Left kidney (tissue), 2 donors: ENCODE data around the gene ANTKMT. TPM values are rescaled to one million over a fixed set of nuclear protein-coding genes. Genes with fewer than 3 reads are reported as not detected.
"Not testable (repeated sequence)": the region's sequence is repeated elsewhere in the genome, so short reads cannot be mapped to it uniquely, and the experiment has no call there.

ENCODE experiments used
- DNase-seq: peaks from one replicate; pipeline ENCODE4 v3.0.0-alpha.2; 2013
- polyA plus RNA-seq: library from polyadenylated mRNA; unstranded; fragments of 120-200 nt; gene quantifications from one replicate; pipeline ENCODE4 v1.2.1, GENCODE V29; 2013; ENCODE audit not compliant: insufficient read length

Gene ANTKMT
- polyA plus RNA-seq, 1 donor, result 9.0 TPM

GRCh38 chr16:695355-696089 is 25.4 kb upstream of the ANTKMT start:
- no peak for DNase-seq

DNA sequence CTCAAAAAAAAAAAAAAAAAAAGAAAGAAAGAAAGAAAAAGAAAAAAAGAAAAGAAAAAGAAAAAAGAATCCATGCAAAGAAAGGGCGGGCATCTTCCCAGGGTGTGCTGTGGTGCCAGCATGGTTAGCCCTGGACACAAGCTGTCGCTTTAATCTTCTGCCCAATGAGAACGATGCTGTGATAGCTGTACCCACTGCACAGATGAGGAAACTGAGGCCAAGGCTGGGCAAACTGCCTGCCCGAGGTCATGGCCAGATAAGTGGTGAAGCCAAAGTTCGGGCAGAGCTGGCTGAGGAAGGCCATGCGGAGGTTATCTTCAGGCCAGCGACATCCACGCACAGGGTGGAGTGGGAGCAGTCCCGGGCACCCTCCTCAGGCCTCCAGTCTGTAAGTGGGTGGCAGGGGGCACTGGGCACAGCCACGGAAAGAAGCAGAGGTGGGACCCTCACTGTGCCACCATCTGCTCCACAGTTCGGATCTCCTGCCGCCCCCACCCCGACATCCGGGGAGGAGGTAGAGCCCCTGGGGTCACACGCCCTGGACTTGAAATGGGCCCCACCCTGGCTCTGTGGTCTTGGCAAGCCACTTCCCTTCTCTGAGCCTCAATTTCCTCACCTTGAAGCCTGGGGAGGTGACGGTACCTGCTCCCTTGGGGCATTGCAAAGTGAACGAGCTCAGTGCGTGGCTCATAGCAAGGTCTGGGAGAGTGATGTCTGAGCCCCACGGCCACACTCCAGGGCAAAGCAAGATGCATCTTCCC is 21.9 kb upstream of the ANTKMT start:
- no peak for DNase-seq

DNA sequence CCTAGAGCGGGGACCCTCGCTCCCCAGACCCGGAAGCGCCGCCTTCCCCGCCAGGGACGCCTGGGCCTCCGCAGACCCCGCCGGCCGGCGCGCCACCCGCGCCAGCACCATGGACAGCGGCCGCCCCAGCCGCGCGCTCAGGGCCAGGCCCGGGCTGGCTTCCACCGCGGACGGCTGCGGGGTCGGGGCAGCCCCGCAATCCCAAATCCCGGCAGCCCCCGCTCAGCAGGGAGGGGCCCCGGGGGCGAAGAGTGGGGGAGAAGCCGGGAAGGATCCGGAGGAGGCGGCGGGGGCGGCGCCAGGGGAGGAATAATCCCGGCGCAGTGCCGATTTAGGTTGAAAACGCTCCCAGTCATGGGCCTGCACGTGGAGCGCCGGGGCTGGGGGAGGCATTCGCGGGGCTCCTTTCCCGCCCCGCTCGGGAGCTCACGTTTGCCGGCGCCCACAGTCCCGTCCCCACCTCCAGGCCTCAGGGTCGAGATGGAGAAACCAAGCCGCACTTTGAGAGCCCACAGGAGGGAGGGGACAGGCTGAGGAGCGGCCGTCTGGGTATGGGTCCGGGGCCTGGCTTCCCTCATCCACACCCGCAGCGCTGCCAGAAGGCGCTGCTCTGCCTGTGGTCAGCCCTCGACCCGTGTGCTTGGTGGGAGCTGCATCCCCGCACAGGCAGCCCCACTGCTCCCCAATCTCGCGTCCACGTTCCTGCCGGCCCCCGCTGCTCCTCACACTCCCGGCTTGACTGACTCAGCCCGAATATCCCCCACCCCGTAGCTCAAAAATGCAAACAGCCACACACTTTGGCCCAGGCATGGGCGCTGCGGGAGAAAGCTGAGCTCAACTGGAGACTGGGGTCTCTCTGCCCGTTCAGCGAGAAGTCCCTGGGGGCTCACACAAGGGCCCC is 20.0 kb upstream of the ANTKMT start:
- peak; percentile 49 for DNase-seq

DNA sequence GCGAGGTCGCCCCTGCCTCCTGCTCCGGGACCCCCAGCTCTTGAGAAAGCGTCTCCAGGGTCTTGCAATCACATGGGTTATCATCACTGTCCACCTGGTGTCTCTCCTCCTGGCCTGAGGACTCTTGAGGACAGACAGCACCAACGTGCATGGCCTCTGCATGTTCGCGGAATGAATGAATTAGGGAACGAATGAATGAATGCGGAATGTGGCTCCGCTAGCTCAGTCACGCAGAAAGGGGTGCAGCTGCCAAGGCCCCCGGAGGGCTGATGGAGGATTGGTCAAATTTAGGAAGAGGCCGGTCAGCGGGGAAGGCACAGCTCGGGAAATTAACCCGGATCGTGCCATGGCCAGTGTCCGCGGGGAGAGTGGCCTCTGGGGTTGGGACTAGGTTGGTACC is 18.6 kb upstream of the ANTKMT start:
- DNase-seq, result no peak

DNA sequence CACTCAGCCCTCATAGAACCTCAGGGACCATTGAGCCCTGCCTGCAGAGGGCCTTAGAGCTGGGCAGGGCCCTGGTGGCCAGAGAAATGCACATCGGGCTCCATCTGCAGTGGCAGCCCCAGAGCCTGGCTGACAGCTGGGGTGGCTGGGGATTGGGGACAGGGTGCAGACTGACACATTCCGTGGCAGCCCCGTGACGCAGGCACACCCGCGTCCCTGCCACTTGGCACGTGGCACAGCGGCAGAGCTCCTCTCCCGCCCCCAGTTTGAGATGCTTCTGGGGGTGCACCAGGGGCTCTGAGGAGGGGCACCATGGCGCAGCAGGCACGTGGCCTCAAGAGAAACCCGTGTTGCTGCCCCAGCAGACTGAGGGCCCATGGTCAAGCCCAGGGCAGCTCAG is 17.5 kb upstream of the ANTKMT start:
- no peak for DNase-seq

- no peak for DNase-seq
These were observed 16.9 kb upstream of the ANTKMT start for GRCh38 chr16:704047-704446.

DNA sequence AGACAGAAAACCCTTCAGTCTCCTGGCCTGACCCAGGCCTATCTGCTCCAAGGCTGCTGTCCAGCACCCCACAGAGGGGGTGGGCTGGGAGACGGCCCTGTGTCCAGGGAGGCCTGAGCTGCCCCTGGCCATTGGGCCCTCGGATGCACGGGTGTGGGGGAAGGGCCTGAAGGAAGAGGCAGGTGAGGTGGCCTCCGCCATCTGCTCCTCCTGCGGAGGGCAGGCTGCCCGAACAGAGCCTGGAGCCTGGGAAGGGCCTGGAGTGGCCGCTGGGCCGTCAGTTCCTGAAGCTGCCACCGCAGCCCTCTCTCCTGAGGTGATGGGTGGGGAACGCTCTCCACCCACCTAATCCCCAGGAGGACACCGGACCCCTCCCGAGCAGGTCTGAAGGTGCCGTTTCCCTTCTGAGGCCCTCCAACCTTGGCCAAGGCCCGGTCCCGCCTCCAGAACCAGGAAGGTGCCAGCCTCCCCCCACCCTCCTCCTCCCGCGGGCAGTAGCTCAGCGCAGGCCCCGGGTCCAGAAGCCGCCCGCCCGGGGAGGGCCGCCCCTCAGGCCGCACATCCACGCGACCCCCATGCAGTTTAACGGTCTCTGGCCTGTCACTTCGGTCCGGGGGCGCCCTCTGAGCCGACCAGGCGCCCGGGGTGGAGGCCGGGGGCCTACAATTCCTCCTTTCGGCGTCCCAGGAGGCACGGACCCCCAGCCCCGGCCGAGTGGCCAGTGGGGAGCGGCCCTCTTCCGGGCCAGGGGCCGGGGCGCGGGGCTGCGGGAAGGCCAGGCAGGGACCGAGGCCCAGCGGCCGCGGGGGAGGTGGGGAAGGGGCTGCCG is 16.2 kb upstream of the ANTKMT start:
- no peak for DNase-seq

DNA sequence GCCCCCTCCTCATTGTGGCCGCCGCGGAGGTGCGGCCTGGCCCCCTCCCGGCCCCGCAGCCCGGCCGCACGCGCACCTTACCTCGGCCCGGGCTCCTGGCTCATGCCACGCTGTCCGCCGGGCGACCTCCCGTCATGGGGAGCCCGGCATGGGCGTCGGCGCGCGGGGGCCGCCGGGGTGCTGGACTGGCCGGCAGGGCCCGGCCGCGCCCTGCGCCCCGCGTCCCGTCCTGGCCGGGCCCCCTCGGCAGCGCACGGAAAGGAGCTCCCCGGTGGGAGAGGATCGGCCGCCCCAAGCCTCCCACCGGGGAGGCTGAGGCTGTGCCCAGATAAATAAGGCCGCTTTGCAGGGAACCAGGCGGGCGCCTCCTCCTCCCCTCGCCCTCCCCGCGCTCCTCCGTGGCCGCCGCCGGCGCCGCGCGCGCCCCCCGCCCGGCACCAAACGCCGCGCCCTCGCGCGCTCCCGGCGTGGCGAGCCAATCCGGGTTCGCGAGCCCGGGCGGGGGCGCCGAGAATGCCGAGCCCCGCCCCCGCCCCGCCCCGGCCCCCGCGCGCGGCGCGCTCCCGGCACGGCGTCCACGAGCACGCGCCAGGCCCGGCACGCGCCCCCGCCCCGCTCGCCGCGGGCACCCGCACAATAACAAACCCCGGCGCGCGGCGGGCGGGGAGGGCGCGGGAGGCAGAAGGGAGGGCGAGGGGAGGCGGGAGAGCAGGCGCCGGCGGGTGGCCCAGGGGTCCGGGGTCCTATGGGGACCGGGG is 15.3 kb upstream of the ANTKMT start, which contains the start of gene FBXL16:
Gene FBXL16, minus strand, starts transcription at position 371 of the 758 bp plus-strand sequence. CDS start 8,396 bp downstream, outside the sequence.
- DNase-seq, result no peak

DNA sequence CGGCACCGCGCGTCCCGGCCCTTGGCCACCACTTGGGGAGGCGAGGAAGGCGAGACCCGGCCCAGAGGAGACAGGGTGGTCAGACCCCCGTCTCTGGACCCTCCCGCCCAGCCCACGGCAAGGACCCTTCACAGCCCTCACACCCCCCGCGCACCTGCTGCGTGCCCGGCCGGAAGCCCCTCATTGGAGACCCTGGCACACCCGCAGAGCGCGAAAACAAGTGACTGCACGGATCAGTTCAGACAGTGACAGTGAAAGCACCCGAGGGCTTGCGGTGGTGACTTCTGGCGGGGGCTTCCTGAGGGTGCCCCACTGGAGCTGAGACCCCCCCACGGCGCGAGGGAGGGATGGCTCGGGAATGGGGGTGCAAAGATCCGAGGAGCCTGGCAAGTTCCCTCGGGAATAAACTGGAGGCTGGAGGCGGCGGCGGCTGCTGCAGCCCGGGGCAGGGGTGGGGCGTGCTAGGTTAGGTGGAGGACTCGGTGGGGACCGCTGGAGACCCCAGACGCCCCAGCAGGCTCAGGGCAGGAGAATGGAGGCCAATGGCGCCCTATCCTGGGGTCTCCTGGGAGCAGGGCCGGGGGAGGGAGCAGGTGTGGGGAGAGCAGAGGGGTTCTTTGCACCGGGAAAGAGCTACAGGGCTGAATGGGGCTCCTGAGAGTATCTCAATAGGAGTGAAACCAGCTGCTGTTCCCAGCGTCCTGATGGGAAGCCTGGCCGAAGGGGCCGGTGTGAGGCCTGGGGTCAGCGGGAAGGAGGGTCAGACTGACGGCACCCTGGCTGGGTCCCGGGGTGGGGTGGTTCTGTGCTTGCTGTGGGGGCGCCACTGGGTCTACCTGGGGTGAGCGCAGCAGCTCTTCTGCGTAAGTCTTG is 14.5 kb upstream of the ANTKMT start:
- no peak for DNase-seq

DNA sequence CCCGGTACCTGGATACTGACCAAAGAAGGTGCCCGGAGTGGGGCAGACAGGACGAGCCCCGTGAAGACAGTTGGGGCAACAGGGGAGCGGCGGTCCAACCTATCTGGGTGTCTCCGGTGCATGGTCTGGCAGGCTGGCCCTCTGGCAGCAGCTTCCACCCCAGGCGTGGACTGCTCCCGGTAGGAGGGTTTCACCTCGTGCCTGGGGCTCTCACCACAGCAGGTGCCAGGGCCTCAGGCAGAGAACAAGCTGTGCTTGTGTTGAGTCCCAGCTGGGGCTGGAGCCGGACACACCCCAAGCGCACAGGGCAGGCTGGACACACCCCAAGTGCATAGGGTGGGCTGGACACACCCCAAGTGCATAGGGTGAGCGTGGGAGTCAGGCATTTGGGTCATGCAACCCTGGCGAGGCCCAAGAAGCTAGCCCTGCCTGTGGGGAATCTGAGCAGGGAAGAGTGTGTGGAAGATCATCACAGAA is 13.8 kb upstream of the ANTKMT start:
- DNase-seq, result no peak

DNA sequence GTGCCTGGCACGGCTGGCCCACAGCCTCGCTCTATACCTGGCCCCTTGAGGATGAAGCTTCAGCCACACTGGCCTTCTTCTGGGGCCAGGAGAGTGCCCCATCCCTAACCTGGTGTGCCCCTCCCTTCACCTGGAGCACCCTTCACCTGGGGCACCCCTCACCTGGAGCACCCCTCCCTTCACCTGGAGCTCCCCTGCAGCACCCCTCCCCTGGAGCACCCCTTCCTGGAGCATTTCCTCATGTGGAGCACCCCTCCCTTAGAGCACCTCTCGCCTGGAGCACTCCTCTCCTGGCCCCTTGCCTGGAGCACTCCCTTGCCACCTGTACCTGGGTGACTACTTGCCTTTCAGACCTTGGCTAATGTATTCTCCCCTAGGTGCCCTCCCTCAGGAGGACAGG is 12.9 kb upstream of the ANTKMT start:
- no peak for DNase-seq

DNA sequence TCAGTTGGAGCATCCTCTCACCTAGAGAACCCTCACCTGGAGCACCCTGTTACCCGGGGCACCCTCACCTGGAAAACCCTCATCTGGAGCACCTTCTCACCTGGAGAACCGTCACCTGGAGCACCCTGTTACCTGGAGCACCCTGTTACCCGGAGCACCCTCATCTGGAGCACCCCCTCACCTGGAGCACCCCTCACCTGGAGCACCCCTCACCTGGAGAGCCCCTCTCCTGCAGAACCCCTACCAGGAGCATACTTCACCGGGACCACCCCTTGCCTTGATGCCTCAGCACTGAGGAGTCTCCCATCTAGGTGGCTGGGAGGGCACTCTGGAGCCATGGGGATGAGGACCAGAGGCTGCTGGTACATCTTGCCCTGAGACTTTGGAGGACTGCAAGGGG is 12.0 kb upstream of the ANTKMT start:
- no peak for DNase-seq

- DNase-seq, result no peak
These were observed 11.1 kb upstream of the ANTKMT start for GRCh38 chr16:709566-710499.

DNA sequence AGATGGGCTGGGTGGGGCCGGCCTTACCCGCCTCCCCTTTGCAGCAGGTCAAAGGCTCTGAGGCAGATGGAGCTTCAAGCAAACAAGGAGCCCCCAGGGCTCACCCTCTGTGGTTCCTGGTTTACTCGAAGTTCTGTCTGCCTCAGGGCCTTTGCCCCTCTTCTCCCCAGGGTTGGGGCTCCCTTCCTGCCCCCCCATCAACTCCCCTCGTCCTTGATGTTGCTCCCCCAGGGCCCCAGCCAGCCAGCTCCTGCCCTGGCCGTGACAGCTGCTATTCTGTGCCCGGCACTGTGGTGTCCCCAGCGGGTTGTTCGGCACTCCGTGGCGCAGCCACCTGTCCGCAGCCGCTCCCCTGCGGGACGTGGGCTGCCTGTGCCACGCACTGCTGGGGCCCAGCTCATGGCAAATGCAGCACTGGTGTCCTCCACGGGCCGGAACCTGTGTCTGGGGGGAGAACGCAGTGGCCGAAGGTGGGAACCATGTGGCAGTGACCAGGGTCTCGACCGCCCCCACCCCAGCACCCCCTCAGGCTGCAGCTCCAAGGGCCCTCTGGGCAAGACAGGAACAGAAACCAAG is 10.4 kb upstream of the ANTKMT start:
- DNase-seq, result no peak

- no peak for DNase-seq
These were observed 9.9 kb upstream of the ANTKMT start for GRCh38 chr16:711084-711483.

DNA sequence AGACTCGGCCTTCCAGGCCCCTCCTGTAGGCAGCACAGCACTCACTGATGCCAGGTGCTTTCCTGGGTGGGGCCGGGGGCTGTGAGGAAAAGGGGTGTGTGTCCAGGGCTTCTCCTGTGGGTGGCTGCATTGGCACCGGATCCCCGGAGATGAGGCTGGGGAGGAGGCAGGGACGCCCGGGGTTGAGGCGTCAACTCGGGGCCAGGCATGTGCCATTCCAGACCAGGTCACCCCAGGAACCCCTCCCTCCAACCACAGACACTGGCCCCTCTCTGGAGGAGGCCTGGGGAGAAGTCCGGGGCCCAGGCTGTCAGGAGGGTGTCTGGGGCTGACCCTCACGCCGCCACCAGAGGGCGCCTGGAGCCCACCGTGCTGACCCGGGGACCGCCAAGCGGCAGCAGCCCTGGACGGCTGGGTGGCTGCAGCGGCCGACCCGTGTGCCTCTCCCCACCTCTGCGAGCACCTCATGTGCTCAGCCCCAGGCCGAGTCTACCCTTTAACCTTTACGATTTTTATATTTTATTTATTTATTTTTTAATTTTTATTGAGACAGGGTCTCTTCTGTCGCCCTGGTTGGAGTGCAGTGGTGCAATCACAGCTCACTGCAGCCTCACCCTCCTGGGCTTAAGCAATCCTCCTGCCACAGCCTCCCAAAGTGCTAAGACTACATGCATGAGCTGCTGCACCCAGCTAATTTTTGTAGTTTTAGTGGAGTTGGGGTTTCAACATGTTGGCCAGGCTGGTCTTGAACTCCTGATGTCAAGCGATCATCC is 9.2 kb upstream of the ANTKMT start:
- DNase-seq, result no peak

- DNase-seq, result not testable (repeated sequence)
These were observed 8.2 kb upstream of the ANTKMT start for GRCh38 chr16:712740-713250.
